ENCODE results near the gene CHMP3. TPM values are rescaled to one million over a fixed set of nuclear protein-coding genes. Genes with fewer than 3 reads are reported as not detected.

Gene CHMP3
- total and polyA plus RNA-seq, 2 of the 13 experiments (the other 11 are each of a cell fraction or from before 2014, with no cell fraction given): 64.1 to 114 TPM

DNA sequence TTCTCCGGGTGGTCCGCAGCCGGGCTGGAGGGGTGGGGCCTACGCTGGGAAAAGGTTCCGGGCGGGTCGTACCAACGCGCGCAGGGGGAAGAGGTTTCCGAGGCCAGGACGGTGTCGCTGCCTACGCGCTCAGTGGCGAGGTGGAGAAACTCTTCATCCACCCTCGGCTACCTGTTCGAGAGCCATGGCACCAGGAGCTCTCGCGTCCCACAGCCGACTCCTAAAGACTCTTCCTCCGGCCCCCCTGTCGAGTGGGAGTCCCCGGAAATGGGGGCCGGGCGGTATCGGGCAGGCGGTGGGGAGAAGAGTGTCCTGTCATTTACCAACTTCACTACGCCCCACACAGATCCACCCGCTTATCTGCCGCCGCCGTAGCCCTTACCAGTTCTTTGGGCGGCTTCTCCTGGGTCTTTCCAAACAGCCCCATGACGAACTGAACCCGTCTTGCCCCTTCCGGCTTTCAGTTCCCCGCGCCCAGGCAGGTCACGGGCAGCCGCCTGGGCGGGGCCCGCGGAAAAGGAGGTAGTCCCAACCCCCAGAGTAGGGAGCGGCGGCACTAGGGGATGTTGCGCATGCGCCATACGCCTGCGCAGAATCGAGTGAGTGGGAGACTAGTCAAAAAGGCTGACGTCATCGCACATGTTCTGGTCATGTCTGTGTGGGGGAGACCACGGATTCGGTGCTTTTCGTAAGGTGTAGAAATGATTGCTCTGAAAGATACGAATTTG is at the start of gene CHMP3 (continued):
- TF ChIP-seq, protein P1, sequence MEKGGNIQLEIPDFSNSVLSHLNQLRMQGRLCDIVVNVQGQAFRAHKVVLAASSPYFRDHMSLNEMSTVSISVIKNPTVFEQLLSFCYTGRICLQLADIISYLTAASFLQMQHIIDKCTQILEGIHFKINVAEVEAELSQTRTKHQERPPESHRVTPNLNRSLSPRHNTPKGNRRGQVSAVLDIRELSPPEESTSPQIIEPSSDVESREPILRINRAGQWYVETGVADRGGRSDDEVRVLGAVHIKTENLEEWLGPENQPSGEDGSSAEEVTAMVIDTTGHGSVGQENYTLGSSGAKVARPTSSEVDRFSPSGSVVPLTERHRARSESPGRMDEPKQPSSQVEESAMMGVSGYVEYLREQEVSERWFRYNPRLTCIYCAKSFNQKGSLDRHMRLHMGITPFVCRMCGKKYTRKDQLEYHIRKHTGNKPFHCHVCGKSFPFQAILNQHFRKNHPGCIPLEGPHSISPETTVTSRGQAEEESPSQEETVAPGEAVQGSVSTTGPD (CRISPR knock-in tag; IDR thresholded peaks at IDR 0.05): peak; percentile 76; the same call in 1 of the 2 replicates
- TF ChIP-seq, protein P2, sequence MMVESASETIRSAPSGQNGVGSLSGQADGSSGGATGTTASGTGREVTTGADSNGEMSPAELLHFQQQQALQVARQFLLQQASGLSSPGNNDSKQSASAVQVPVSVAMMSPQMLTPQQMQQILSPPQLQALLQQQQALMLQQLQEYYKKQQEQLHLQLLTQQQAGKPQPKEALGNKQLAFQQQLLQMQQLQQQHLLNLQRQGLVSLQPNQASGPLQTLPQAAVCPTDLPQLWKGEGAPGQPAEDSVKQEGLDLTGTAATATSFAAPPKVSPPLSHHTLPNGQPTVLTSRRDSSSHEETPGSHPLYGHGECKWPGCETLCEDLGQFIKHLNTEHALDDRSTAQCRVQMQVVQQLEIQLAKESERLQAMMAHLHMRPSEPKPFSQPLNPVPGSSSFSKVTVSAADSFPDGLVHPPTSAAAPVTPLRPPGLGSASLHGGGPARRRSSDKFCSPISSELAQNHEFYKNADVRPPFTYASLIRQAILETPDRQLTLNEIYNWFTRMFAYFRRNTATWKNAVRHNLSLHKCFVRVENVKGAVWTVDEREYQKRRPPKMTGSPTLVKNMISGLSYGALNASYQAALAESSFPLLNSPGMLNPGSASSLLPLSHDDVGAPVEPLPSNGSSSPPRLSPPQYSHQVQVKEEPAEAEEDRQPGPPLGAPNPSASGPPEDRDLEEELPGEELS (CRISPR knock-in tag; IDR thresholded peaks at IDR 0.05): peak; percentile 5; the same call in 1 of the 2 replicates
- 0 out of 2 replicates have a peak, but pooled peaks have one; percentile 8 for TF ChIP-seq SOX13 (IDR thresholded peaks at IDR 0.05)
- TF ChIP-seq SOX13 (CRISPR knock-in tag; conservative IDR thresholded peaks at IDR 0.05 in 1 of 2, IDR thresholded peaks at IDR 0.05 in 1 of 2): peak in 1 of 2 experiments; percentile 33; a peak in 2 of 4 replicates
- TF ChIP-seq ZNF720 (CRISPR knock-in tag; IDR thresholded peaks at IDR 0.05): 0 out of 2 replicates have a peak, but pooled peaks have one; percentile 78
- no peak for TF ChIP-seq KDM1A (CRISPR knock-in tag; IDR thresholded peaks at IDR 0.05)
- no peak for TF ChIP-seq KLF12 (CRISPR knock-in tag; IDR thresholded peaks at IDR 0.05; ENCODE audit: borderline replicate concordance)
- no peak; the same call in 1 of the 2 replicates for TF ChIP-seq ZNF510 (CRISPR knock-in tag; IDR thresholded peaks at IDR 0.05; ENCODE audit: low read depth)
- TF ChIP-seq, protein P3, sequence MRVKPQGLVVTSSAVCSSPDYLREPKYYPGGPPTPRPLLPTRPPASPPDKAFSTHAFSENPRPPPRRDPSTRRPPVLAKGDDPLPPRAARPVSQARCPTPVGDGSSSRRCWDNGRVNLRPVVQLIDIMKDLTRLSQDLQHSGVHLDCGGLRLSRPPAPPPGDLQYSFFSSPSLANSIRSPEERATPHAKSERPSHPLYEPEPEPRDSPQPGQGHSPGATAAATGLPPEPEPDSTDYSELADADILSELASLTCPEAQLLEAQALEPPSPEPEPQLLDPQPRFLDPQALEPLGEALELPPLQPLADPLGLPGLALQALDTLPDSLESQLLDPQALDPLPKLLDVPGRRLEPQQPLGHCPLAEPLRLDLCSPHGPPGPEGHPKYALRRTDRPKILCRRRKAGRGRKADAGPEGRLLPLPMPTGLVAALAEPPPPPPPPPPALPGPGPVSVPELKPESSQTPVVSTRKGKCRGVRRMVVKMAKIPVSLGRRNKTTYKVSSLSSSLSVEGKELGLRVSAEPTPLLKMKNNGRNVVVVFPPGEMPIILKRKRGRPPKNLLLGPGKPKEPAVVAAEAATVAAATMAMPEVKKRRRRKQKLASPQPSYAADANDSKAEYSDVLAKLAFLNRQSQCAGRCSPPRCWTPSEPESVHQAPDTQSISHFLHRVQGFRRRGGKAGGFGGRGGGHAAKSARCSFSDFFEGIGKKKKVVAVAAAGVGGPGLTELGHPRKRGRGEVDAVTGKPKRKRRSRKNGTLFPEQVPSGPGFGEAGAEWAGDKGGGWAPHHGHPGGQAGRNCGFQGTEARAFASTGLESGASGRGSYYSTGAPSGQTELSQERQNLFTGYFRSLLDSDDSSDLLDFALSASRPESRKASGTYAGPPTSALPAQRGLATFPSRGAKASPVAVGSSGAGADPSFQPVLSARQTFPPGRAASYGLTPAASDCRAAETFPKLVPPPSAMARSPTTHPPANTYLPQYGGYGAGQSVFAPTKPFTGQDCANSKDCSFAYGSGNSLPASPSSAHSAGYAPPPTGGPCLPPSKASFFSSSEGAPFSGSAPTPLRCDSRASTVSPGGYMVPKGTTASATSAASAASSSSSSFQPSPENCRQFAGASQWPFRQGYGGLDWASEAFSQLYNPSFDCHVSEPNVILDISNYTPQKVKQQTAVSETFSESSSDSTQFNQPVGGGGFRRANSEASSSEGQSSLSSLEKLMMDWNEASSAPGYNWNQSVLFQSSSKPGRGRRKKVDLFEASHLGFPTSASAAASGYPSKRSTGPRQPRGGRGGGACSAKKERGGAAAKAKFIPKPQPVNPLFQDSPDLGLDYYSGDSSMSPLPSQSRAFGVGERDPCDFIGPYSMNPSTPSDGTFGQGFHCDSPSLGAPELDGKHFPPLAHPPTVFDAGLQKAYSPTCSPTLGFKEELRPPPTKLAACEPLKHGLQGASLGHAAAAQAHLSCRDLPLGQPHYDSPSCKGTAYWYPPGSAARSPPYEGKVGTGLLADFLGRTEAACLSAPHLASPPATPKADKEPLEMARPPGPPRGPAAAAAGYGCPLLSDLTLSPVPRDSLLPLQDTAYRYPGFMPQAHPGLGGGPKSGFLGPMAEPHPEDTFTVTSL (CRISPR knock-in tag; IDR thresholded peaks at IDR 0.05; ENCODE audit: borderline replicate concordance): peak; percentile 73; the same call in 1 of the 2 replicates
- TF ChIP-seq, protein P4, sequence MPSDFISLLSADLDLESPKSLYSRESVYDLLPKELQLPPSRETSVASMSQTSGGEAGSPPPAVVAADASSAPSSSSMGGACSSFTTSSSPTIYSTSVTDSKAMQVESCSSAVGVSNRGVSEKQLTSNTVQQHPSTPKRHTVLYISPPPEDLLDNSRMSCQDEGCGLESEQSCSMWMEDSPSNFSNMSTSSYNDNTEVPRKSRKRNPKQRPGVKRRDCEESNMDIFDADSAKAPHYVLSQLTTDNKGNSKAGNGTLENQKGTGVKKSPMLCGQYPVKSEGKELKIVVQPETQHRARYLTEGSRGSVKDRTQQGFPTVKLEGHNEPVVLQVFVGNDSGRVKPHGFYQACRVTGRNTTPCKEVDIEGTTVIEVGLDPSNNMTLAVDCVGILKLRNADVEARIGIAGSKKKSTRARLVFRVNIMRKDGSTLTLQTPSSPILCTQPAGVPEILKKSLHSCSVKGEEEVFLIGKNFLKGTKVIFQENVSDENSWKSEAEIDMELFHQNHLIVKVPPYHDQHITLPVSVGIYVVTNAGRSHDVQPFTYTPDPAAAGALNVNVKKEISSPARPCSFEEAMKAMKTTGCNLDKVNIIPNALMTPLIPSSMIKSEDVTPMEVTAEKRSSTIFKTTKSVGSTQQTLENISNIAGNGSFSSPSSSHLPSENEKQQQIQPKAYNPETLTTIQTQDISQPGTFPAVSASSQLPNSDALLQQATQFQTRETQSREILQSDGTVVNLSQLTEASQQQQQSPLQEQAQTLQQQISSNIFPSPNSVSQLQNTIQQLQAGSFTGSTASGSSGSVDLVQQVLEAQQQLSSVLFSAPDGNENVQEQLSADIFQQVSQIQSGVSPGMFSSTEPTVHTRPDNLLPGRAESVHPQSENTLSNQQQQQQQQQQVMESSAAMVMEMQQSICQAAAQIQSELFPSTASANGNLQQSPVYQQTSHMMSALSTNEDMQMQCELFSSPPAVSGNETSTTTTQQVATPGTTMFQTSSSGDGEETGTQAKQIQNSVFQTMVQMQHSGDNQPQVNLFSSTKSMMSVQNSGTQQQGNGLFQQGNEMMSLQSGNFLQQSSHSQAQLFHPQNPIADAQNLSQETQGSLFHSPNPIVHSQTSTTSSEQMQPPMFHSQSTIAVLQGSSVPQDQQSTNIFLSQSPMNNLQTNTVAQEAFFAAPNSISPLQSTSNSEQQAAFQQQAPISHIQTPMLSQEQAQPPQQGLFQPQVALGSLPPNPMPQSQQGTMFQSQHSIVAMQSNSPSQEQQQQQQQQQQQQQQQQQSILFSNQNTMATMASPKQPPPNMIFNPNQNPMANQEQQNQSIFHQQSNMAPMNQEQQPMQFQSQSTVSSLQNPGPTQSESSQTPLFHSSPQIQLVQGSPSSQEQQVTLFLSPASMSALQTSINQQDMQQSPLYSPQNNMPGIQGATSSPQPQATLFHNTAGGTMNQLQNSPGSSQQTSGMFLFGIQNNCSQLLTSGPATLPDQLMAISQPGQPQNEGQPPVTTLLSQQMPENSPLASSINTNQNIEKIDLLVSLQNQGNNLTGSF (CRISPR knock-in tag; IDR thresholded peaks at IDR 0.05): no peak; the same call in none of the 2 replicates
- peak; percentile 24; the same call in 1 of the 2 replicates for TF ChIP-seq ZNF329 (CRISPR knock-in tag; IDR thresholded peaks at IDR 0.05; ENCODE audit: low read depth)

Measured in HepG2 (cell line).